Lung (tissue), 12 donors: ENCODE measurements around the gene ADGRG1. TPM values are rescaled to one million over a fixed set of nuclear protein-coding genes. Genes with fewer than 3 reads are reported as not detected.

Experiments used
- ATAC-seq: fragments of 200-7000 bp; cut with Tn5 transposase; one replicate; pipeline ENCODE4 v1.9.1; 2020; ENCODE audit warnings: moderate number of reproducible peaks; ENCODE audit not compliant: insufficient read depth, low FRiP score
- DNase-seq, 3 donors: peaks; one replicate each; pipeline ENCODE4 v3.0.0-alpha.2; 2013 to 2017
- H3K27ac ChIP-seq, 2 donors: one replicate each; pipeline ENCODE4 v1.5.1; 2013; ENCODE audit warnings: mild to moderate bottlenecking in 2 of 2, moderate library complexity in 2 of 2, control low read depth in 1 of 2, inconsistent platforms in 1 of 2, low read depth in 1 of 2, low read length in 1 of 2
- H3K27me3 ChIP-seq, 3 donors: one replicate each; pipeline ENCODE4 v1.5.1; 2013; ENCODE audit warnings: low read length in 2 of 3; ENCODE audit not compliant: control insufficient read depth in 3 of 3, insufficient read depth in 3 of 3
- H3K36me3 ChIP-seq, 4 donors: one replicate each; pipeline ENCODE4 v1.5.1; 2013; ENCODE audit warnings: low read length in 4 of 4, mild to moderate bottlenecking in 1 of 4, moderate library complexity in 1 of 4; ENCODE audit not compliant: control insufficient read depth in 4 of 4, insufficient read depth in 4 of 4
- H3K4me1 ChIP-seq, 5 donors: one replicate each; pipeline ENCODE4 v1.5.1; 2013; ENCODE audit warnings: low read length in 5 of 5, mild to moderate bottlenecking in 2 of 5, moderate library complexity in 1 of 5; ENCODE audit not compliant: control insufficient read depth in 5 of 5, insufficient read depth in 5 of 5
- H3K4me3 ChIP-seq: one replicate; pipeline ENCODE4 v1.5.1; 2013; ENCODE audit warnings: mild to moderate bottlenecking, control low read depth, moderate library complexity
- H3K9ac ChIP-seq, 2 donors: one replicate each; pipeline ENCODE4 v1.5.1; 2013; ENCODE audit warnings: low read length in 2 of 2, control low read depth in 1 of 2; ENCODE audit not compliant: insufficient read depth in 1 of 2
- H3K9me3 ChIP-seq, 4 donors: one replicate each; pipeline ENCODE4 v1.5.1; 2013; ENCODE audit warnings: low read length in 3 of 4, mild to moderate bottlenecking in 1 of 4, moderate library complexity in 1 of 4; ENCODE audit not compliant: control insufficient read depth in 4 of 4, insufficient read depth in 3 of 4
- WGBS, 2 donors: extraction: QIAGEN DNeasy Blood & Tissue Kit; methylation state at CpG; one replicate each; pipeline ENCODE4 v1.1.7; 2013; 5-methylcytosine and 5-hydroxymethylcytosine counted together
- polyA plus RNA-seq, 2 donors: library from polyadenylated mRNA; stranded (reverse); fragments of 200-250 nt; gene quantifications; one replicate each; pipeline ENCODE4 v1.2.1, GENCODE V29; 2013
- total RNA-seq, 2 donors: library from RNA; depleted of rRNA in 1 of 2; stranded (reverse); fragments of >200 nt in 1 of 2; gene quantifications; one replicate each; pipeline ENCODE4 v1.2.1, GENCODE V29; 2014 to 2021
- TF ChIP-seq, protein P1 (sequence below): IDR thresholded peaks from 2 replicates; pipeline ENCODE4 v1.5.1; 2012; ENCODE audit warnings: mild to moderate bottlenecking; ENCODE audit errors: control extremely low read depth, extremely low read depth
- donor health status: control.
- donor health status: control.
- donor health status: Bipolar disorder and iron deficiency.
- donor health status: healthy.
- donor health status: DM: yes; HTN: yes; CAD: no.

The ADGRG1 gene
- total and polyA plus RNA-seq, 4 donors: 8.8 to 74.4 (median 28.0) TPM

DNA sequence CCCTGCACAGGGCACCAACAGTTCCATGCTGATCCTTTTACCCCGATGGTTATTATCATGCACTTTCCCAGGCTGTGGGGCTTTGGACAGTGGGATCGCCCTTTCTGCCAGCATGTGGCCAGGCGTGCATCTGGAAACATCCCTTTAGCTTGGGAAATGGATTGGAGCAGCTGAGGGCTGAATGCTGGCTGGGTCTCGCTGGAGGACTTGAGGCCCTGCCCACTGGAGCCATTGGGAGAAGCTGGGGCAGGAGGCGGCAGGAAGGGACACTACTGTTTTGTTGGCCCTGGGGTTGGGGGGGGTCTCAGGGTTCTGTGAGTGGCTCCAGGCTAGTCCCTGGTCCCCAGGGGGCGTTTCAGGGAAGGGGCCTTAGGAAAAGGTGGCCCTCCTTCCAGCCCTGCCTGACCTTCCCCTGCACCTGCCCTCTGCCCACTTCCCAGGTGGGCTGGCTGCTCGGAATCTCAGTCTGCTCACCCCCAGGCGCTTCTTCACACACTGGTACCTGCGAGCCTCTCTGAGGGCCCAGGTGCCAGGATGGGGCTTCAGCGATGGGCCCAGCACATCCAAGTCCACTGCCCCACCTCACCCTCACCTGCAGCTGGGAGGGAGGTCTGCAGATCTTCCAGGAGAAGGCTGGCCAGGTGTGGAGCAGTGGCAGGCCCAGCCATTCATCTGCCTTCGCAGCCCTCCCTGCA, 38.1 kb downstream of the ADGRG1 start:
- Histone ChIP-seq H3K36me3 (peaks cover 0 to 13% (median 0%) of the 10 kb centered on the region in 4 donors), H3K4me1 (no peaks in the 10 kb centered on the region), H3K27me3 (no peaks in the 10 kb centered on the region), H3K4me3 (no peak overlapping the region), H3K9me3 (no peaks in the 10 kb centered on the region), H3K27ac (no peak overlapping the region), H3K9ac (no peak overlapping the region)
- DNase-seq (no peak), ATAC-seq (no peak)
- TF ChIP-seq, protein P1, sequence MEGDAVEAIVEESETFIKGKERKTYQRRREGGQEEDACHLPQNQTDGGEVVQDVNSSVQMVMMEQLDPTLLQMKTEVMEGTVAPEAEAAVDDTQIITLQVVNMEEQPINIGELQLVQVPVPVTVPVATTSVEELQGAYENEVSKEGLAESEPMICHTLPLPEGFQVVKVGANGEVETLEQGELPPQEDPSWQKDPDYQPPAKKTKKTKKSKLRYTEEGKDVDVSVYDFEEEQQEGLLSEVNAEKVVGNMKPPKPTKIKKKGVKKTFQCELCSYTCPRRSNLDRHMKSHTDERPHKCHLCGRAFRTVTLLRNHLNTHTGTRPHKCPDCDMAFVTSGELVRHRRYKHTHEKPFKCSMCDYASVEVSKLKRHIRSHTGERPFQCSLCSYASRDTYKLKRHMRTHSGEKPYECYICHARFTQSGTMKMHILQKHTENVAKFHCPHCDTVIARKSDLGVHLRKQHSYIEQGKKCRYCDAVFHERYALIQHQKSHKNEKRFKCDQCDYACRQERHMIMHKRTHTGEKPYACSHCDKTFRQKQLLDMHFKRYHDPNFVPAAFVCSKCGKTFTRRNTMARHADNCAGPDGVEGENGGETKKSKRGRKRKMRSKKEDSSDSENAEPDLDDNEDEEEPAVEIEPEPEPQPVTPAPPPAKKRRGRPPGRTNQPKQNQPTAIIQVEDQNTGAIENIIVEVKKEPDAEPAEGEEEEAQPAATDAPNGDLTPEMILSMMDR: no peak
- 88 to 94% methylated on average over 11 of the region's 11 CpGs for WGBS, 2 donors

GRCh38 chr16:57667048-57667525, 38.7 kb downstream of the ADGRG1 start:
- Histone ChIP-seq H3K27me3 (no peaks in the 10 kb centered on the region), H3K36me3 (peaks cover 0 to 11% (median 0%) of the 10 kb centered on the region in 4 donors), H3K9me3 (no peaks in the 10 kb centered on the region), H3K4me3 (no peak overlapping the region), H3K9ac (no peak overlapping the region), H3K4me1 (no peaks in the 10 kb centered on the region), H3K27ac (no peak overlapping the region)
- 69 to 81% methylated on average over 5 of the region's 5 CpGs for WGBS, 2 donors
- TF ChIP-seq, protein P1: no peak
- ATAC-seq (no peak), DNase-seq (no peak)

DNA sequence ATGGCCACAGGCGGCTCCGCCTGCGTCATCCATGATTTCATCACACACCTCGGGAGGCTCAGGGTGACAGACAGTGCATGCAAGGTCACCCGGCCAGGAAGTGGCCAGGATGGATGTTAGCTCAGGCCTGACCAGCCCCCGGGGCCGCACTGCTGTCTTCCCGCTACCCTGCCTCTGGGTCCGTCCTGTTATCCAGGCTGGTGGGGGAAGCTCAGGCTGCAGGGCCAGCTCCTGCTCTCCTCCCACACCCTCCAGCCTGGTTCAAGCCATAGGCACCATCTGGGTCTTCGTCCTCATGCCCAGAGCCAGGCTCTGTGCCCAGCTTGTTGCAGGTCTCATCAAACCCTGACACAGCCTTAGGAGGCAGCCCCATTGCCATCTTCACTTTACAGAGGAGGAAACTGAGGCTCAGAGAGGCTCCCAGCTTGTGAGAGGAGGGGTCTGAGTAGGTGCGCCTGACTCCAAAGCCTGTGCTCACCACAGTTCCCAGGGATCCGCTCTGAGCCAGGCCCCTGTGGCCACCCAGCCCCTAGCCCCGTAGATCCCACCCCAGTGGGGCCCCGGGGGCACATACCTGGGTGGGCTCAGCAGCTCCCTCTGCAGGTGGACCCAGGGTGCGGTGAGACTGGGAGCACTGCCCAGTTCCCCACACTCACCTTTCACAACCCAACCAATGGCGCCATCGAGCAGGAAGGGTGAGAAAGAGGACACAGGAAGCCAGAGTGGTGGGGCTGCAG, 39.3 kb downstream of the ADGRG1 start:
- Histone ChIP-seq H3K27me3 (no peaks in the 10 kb centered on the region), H3K27ac (peak overlapping the region in 1 of 2 donors; percentile 61), H3K4me1 (no peaks in the 10 kb centered on the region), H3K9me3 (no peaks in the 10 kb centered on the region), H3K9ac (no peak overlapping the region), H3K4me3 (no peak overlapping the region), H3K36me3 (peaks cover 0 to 8% (median 0%) of the 10 kb centered on the region in 4 donors)
- 42 to 62% methylated on average over 17 of the region's 17 CpGs for WGBS, 2 donors
- TF ChIP-seq, protein P1: no peak
- DNase-seq: no peak
- peak; percentile 58 for ATAC-seq
